ENCODE measurements around the gene MED13. TPM values are rescaled to one million over a fixed set of nuclear protein-coding genes. Genes with fewer than 3 reads are reported as not detected.
A peak's percentile ranks its signal among the peaks of the same experiment; 100 is the strongest.
"Not testable (repeated sequence)": the region's sequence is repeated elsewhere in the genome, so short reads cannot be mapped to it uniquely, and the experiment has no call there.

MED13 gene
- total and polyA plus RNA-seq, 7 donors: 9.0 to 60.7 (median 46.0) TPM

GRCh38 chr17:62001105-62001504, 64.0 kb downstream of the MED13 start:
- WGBS, 2 donors: 94 to 98% methylated on average over 2 of the region's 2 CpGs
- H3K36me3 ChIP-seq: no peaks in the 10 kb centered on the region
- peaks cover 0 to 47% (median 29%) of the 10 kb centered on the region in 4 donors for H3K4me1 ChIP-seq
- H3K9me3 ChIP-seq: no peaks in the 10 kb centered on the region
- intact Hi-C loops (cut with DNase I): no loop called here
- H3K27me3 ChIP-seq: no peaks in the 10 kb centered on the region
- no peak for TF ChIP-seq EP300 (IDR thresholded peaks at IDR 0.05)
- TF ChIP-seq POLR2A (IDR thresholded peaks at IDR 0.05): no peak
- no peak for TF ChIP-seq CTCF (IDR thresholded peaks at IDR 0.05)
- no peak for TF ChIP-seq POLR2AphosphoS5 (IDR thresholded peaks at IDR 0.05)
- H3K4me3 ChIP-seq: no peak overlapping the region
- no peak overlapping the region for H3K27ac ChIP-seq
- DNase-seq: no peak

- TF ChIP-seq POLR2A (IDR thresholded peaks at IDR 0.05) (no peak), POLR2AphosphoS5 (IDR thresholded peaks at IDR 0.05) (no peak), EP300 (IDR thresholded peaks at IDR 0.05) (no peak), CTCF (IDR thresholded peaks at IDR 0.05) (no peak)
- intact Hi-C loops (cut with DNase I): no loop called here
- peaks cover 0 to under 1% (median 0%) of the 10 kb centered on the region in 4 donors for H3K36me3 ChIP-seq
- no peak overlapping the region for H3K4me3 ChIP-seq
- no peak overlapping the region for H3K27ac ChIP-seq
- H3K4me1 ChIP-seq: peaks cover 0 to 45% (median 25%) of the 10 kb centered on the region in 4 donors
- no peak for DNase-seq
- WGBS, 2 donors: 96 to 99% methylated on average over 3 of the region's 3 CpGs
- H3K27me3 ChIP-seq: no peaks in the 10 kb centered on the region
- no peaks in the 10 kb centered on the region for H3K9me3 ChIP-seq
These were observed 64.9 kb downstream of the MED13 start for GRCh38 chr17:62000186-62000585.

GRCh38 chr17:61998534-61998933, 66.5 kb downstream of the MED13 start:
- DNase-seq, H3K27me3 ChIP-seq, H3K4me3 ChIP-seq, H3K9me3 ChIP-seq: not testable (repeated sequence)
- Histone ChIP-seq H3K4me1 (peaks cover 0 to 42% (median 25%) of the 10 kb centered on the region in 4 donors), H3K27ac (peak overlapping the region in 1 of 4 donors; percentile 59), H3K36me3 (peaks cover 0 to 17% (median 8%) of the 10 kb centered on the region in 4 donors)
- 90 to 94% methylated on average over 4 of the region's 4 CpGs for whole genome bisulfite sequencing, 2 donors
- intact Hi-C loops (cut with DNase I): loop anchor here (5.0 kb wide), 1 partner anchor 64 kb away; no protein-coding TSS in a partner anchor

GRCh38 chr17:61997664-61998063, 67.4 kb downstream of the MED13 start:
- Histone ChIP-seq H3K4me3 (no peak overlapping the region), H3K36me3 (peaks cover 0 to 21% (median 8%) of the 10 kb centered on the region in 4 donors), H3K27ac (peak overlapping the region in 3 of 4 donors; percentile 24 to 59 (median 56)), H3K9me3 (no peaks in the 10 kb centered on the region), H3K4me1 (peaks cover 0 to 35% (median 25%) of the 10 kb centered on the region in 4 donors), H3K27me3 (no peaks in the 10 kb centered on the region)
- WGBS, 2 donors: 8 to 45% methylated on average over 2 of the region's 2 CpGs
- DNase-seq: no peak
- TF ChIP-seq CTCF (IDR thresholded peaks at IDR 0.05) (no peak), POLR2AphosphoS5 (IDR thresholded peaks at IDR 0.05) (peak in 2 of 4 donors; percentile 18 to 48), EP300 (IDR thresholded peaks at IDR 0.05) (peak in 1 of 4 donors; percentile 49)
- intact Hi-C loops (cut with DNase I): loop anchor here (5.0 kb wide), 1 partner anchor 65 kb away; no protein-coding TSS in a partner anchor

- Histone ChIP-seq H3K9me3 (no peaks in the 10 kb centered on the region), H3K36me3 (peaks cover 0 to 26% (median 9%) of the 10 kb centered on the region in 4 donors), H3K27ac (peak overlapping the region in 3 of 4 donors; percentile 24 to 59 (median 56)), H3K4me1 (peaks cover 0 to 34% (median 25%) of the 10 kb centered on the region in 4 donors), H3K4me3 (no peak overlapping the region), H3K27me3 (no peaks in the 10 kb centered on the region)
- intact Hi-C loops (cut with DNase I): loop anchor here (5.0 kb wide), 1 partner anchor 65 kb away; no protein-coding TSS in a partner anchor
- 86 to 90% methylated on average over 4 of the region's 4 CpGs for WGBS, 2 donors
- TF ChIP-seq POLR2AphosphoS5 (IDR thresholded peaks at IDR 0.05) (no peak), CTCF (IDR thresholded peaks at IDR 0.05) (no peak), EP300 (IDR thresholded peaks at IDR 0.05) (no peak)
- no peak for DNase-seq
These were observed 68.0 kb downstream of the MED13 start for GRCh38 chr17:61996916-61997605.

Data from sigmoid colon (tissue), 7 donors.